Liver (tissue), 9 donors: ENCODE results near the gene NUDT8. TPM values are rescaled to one million over a fixed set of nuclear protein-coding genes. Genes with fewer than 3 reads are reported as not detected.

Experiments
- DNase-seq: peaks from one replicate; pipeline ENCODE4 v3.0.0-alpha.2; 2017; ENCODE audit warnings: low spot score
- H3K27ac ChIP-seq, 2 donors: one replicate each; pipeline ENCODE4 v1.7.0; 2013; ENCODE audit warnings: inconsistent platforms in 2 of 2, low read length in 2 of 2, control low read depth in 1 of 2, low read depth in 1 of 2, mild to moderate bottlenecking in 1 of 2
- H3K27me3 ChIP-seq, 4 donors: one replicate each; pipeline versions ENCODE4 v1.6.1 to v1.7.0; 2013; ENCODE audit warnings: low read length in 3 of 4, inconsistent platforms in 1 of 4, mild to moderate bottlenecking in 1 of 4, moderate library complexity in 1 of 4; ENCODE audit not compliant: control insufficient read depth in 4 of 4, insufficient read depth in 4 of 4
- H3K36me3 ChIP-seq, 4 donors: one replicate each; pipeline versions ENCODE4 v1.6.1 to v1.7.0; 2013; ENCODE audit warnings: low read length in 3 of 4, mild to moderate bottlenecking in 3 of 4, low read depth in 1 of 4, moderate library complexity in 1 of 4; ENCODE audit not compliant: control insufficient read depth in 4 of 4, insufficient read depth in 3 of 4
- H3K4me1 ChIP-seq, 4 donors: one replicate each; pipeline versions ENCODE4 v1.6.1 to v1.7.0; 2013; ENCODE audit warnings: low read length in 3 of 4, mild to moderate bottlenecking in 3 of 4, moderate library complexity in 1 of 4; ENCODE audit not compliant: control insufficient read depth in 4 of 4, insufficient read depth in 4 of 4
- H3K4me3 ChIP-seq, 3 donors: one replicate each; pipeline versions ENCODE4 v1.6.1 to v1.7.0; 2013; ENCODE audit warnings: low read length in 3 of 3, control low read depth in 1 of 3, low read depth in 1 of 3, mild to moderate bottlenecking in 1 of 3
- H3K9ac ChIP-seq, 2 donors: one replicate each; pipeline ENCODE4 v1.7.0; 2013; ENCODE audit warnings: low read length in 2 of 2, mild to moderate bottlenecking in 2 of 2, moderate library complexity in 2 of 2, control low read depth in 1 of 2, low read depth in 1 of 2
- H3K9me3 ChIP-seq, 4 donors: one replicate each; pipeline versions ENCODE4 v1.6.1 to v1.7.0; 2013; ENCODE audit warnings: low read length in 3 of 4; ENCODE audit not compliant: control insufficient read depth in 4 of 4
- EGR1 ChIP-seq, 2 donors: IDR thresholded peaks; 2 replicates each; pipeline ENCODE4 v1.6.1; 2016 to 2018; ENCODE audit warnings: antibody characterized with exemption in 2 of 2, low read depth in 2 of 2
- FOXA1 ChIP-seq: IDR thresholded peaks from 2 replicates; pipeline ENCODE4 v1.6.1; 2016; ENCODE audit warnings: antibody characterized with exemption
- FOXA2 ChIP-seq: IDR thresholded peaks from 2 replicates; pipeline ENCODE4 v1.6.1; 2016; ENCODE audit warnings: antibody characterized with exemption
- GABPA ChIP-seq, 2 donors: IDR thresholded peaks in 1 of 2; conservative IDR thresholded peaks in 1 of 2; 2 replicates each; pipeline ENCODE4 v1.6.1; 2016; ENCODE audit warnings: antibody characterized with exemption in 2 of 2, mild to moderate bottlenecking in 1 of 2, moderate library complexity in 1 of 2
- HNF4A ChIP-seq, 2 donors: conservative IDR thresholded peaks; 2 replicates each; pipeline ENCODE4 v1.6.1; 2016; ENCODE audit warnings: antibody characterized with exemption in 2 of 2, mild to moderate bottlenecking in 2 of 2
- HNF4G ChIP-seq: IDR thresholded peaks from 2 replicates; pipeline ENCODE4 v1.6.1; 2016; ENCODE audit warnings: antibody characterized with exemption
- JUND ChIP-seq, 2 donors: IDR thresholded peaks; 2 replicates each; pipeline ENCODE4 v1.6.1; 2016; ENCODE audit warnings: antibody characterized with exemption in 2 of 2
- NR2F2 ChIP-seq: IDR thresholded peaks from 2 replicates; pipeline ENCODE4 v1.6.1; 2016; ENCODE audit warnings: antibody characterized with exemption
- RAD21 ChIP-seq, 2 donors: IDR thresholded peaks; 2 replicates each; pipeline ENCODE4 v1.6.1; 2016; ENCODE audit warnings: antibody characterized with exemption in 2 of 2, mild to moderate bottlenecking in 2 of 2
- RXRA ChIP-seq, 2 donors: IDR thresholded peaks; 2 replicates each; pipeline ENCODE4 v1.6.1; 2017 to 2018; ENCODE audit warnings: antibody characterized with exemption in 2 of 2, mild to moderate bottlenecking in 1 of 2
- SP1 ChIP-seq: IDR thresholded peaks from 2 replicates; pipeline ENCODE4 v1.6.1; 2018; ENCODE audit warnings: antibody characterized with exemption, mild to moderate bottlenecking
- TAF1 ChIP-seq: conservative IDR thresholded peaks from 2 replicates; pipeline ENCODE4 v1.6.1; 2016; ENCODE audit warnings: antibody characterized with exemption, mild to moderate bottlenecking
- YY1 ChIP-seq: IDR thresholded peaks from 2 replicates; pipeline ENCODE4 v1.6.1; 2016; ENCODE audit warnings: antibody characterized with exemption, mild to moderate bottlenecking
- WGBS: extraction: QIAGEN DNeasy Blood & Tissue Kit; methylation state at CpG from one replicate; pipeline ENCODE4 v1.1.7; 2013; 5-methylcytosine and 5-hydroxymethylcytosine counted together
- polyA plus RNA-seq, 2 donors: library from polyadenylated mRNA; stranded (reverse) in 1 of 2; unstranded in 1 of 2; fragments of 200-250 nt in 1 of 2; fragments of >200 nt in 1 of 2; fragmentation: Nextera tagmentation in 1 of 2; extraction: Ambion mirVana in 1 of 2; gene quantifications; one replicate each; pipeline versions ENCODE4 v1.2.1 to v1.2.3, GENCODE V29; 2013 to 2015
- total RNA-seq, 2 donors: library from RNA; depleted of rRNA; stranded (reverse); fragments of >200 nt; gene quantifications; one replicate each; pipeline ENCODE4 v1.2.3, GENCODE V29; 2014
- TF ChIP-seq, protein P1 (sequence below): IDR thresholded peaks from 2 replicates; pipeline ENCODE4 v1.6.1; 2016; ENCODE audit warnings: antibody characterized with exemption, mild to moderate bottlenecking
- TF ChIP-seq, protein P2 (sequence below): IDR thresholded peaks from 2 replicates; pipeline ENCODE4 v1.6.1; 2016; ENCODE audit warnings: antibody characterized with exemption
- TF ChIP-seq, protein P3 (sequence below): IDR thresholded peaks from 2 replicates; pipeline ENCODE4 v1.6.1; 2016; ENCODE audit warnings: antibody characterized with exemption
- TF ChIP-seq, protein P4 (sequence below): IDR thresholded peaks from 2 replicates; pipeline ENCODE4 v1.6.1; 2016; ENCODE audit warnings: antibody characterized with exemption
- TF ChIP-seq, protein P5 (sequence below): fragments of 150-350 bp; IDR thresholded peaks from 2 replicates; pipeline ENCODE4 v1.5.1; 2017; ENCODE audit warnings: improper control_type of control experiment, low read depth, low read length; ENCODE audit not compliant: missing input control
- donor health status: healthy.
- donor health status: healthy.
- donor health status: healthy.
- donor health status: healthy.
- donor health status: healthy.

NUDT8 gene
- total and polyA plus RNA-seq, 4 donors: 19.5 to 66.9 (median 24.4) TPM

DNA sequence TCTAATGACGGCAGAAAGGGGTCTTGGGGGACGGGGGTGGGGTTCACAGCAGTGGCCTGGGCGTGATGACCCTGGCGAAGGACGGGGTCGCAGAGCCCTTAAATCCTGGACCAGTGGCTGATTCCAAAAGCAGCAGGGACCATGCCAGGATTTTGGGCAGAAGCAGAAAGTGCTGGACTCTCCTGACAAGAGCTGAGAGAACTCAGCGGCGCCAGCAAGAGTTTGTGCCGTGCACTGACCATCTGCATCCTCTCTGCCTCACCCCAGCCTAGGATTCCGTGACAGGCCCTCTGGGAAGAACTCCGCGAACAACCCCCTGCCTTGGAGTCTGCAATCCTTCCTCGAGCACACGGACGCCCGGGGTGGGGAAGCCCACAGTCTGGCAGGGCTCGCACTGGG lies 23.6 kb downstream of the NUDT8 start:
- Histone ChIP-seq H3K9me3 (no peaks in the 10 kb centered on the region), H3K9ac (peak overlapping the region; percentile 23 to 62), H3K27ac (no peak overlapping the region), H3K27me3 (no peaks in the 10 kb centered on the region), H3K4me3 (peak overlapping the region; percentile 86 to 93 (median 87)), H3K36me3 (peaks cover 5 to 19% (median 11%) of the 10 kb centered on the region in 4 donors), H3K4me1 (peaks cover 10 to 24% (median 17%) of the 10 kb centered on the region in 4 donors)
- TF ChIP-seq, protein P1, sequence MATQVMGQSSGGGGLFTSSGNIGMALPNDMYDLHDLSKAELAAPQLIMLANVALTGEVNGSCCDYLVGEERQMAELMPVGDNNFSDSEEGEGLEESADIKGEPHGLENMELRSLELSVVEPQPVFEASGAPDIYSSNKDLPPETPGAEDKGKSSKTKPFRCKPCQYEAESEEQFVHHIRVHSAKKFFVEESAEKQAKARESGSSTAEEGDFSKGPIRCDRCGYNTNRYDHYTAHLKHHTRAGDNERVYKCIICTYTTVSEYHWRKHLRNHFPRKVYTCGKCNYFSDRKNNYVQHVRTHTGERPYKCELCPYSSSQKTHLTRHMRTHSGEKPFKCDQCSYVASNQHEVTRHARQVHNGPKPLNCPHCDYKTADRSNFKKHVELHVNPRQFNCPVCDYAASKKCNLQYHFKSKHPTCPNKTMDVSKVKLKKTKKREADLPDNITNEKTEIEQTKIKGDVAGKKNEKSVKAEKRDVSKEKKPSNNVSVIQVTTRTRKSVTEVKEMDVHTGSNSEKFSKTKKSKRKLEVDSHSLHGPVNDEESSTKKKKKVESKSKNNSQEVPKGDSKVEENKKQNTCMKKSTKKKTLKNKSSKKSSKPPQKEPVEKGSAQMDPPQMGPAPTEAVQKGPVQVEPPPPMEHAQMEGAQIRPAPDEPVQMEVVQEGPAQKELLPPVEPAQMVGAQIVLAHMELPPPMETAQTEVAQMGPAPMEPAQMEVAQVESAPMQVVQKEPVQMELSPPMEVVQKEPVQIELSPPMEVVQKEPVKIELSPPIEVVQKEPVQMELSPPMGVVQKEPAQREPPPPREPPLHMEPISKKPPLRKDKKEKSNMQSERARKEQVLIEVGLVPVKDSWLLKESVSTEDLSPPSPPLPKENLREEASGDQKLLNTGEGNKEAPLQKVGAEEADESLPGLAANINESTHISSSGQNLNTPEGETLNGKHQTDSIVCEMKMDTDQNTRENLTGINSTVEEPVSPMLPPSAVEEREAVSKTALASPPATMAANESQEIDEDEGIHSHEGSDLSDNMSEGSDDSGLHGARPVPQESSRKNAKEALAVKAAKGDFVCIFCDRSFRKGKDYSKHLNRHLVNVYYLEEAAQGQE: no peak
- TF ChIP-seq, protein P2, sequence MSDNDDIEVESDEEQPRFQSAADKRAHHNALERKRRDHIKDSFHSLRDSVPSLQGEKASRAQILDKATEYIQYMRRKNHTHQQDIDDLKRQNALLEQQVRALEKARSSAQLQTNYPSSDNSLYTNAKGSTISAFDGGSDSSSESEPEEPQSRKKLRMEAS: no peak
- no peak for TF ChIP-seq TAF1
- TF ChIP-seq JUND (IDR thresholded peaks at IDR 0.05): no peak
- TF ChIP-seq HNF4A (conservative IDR thresholded peaks at IDR 0.05): no peak
- TF ChIP-seq RAD21 (IDR thresholded peaks at IDR 0.05): no peak
- TF ChIP-seq, protein P3, sequence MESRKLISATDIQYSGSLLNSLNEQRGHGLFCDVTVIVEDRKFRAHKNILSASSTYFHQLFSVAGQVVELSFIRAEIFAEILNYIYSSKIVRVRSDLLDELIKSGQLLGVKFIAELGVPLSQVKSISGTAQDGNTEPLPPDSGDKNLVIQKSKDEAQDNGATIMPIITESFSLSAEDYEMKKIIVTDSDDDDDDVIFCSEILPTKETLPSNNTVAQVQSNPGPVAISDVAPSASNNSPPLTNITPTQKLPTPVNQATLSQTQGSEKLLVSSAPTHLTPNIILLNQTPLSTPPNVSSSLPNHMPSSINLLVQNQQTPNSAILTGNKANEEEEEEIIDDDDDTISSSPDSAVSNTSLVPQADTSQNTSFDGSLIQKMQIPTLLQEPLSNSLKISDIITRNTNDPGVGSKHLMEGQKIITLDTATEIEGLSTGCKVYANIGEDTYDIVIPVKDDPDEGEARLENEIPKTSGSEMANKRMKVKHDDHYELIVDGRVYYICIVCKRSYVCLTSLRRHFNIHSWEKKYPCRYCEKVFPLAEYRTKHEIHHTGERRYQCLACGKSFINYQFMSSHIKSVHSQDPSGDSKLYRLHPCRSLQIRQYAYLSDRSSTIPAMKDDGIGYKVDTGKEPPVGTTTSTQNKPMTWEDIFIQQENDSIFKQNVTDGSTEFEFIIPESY: no peak
- TF ChIP-seq GABPA (IDR thresholded peaks at IDR 0.05 in 1 of 2, conservative IDR thresholded peaks at IDR 0.05 in 1 of 2): no peak
- TF ChIP-seq, protein P4, sequence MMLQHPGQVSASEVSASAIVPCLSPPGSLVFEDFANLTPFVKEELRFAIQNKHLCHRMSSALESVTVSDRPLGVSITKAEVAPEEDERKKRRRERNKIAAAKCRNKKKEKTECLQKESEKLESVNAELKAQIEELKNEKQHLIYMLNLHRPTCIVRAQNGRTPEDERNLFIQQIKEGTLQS: no peak
- TF ChIP-seq, protein P5, sequence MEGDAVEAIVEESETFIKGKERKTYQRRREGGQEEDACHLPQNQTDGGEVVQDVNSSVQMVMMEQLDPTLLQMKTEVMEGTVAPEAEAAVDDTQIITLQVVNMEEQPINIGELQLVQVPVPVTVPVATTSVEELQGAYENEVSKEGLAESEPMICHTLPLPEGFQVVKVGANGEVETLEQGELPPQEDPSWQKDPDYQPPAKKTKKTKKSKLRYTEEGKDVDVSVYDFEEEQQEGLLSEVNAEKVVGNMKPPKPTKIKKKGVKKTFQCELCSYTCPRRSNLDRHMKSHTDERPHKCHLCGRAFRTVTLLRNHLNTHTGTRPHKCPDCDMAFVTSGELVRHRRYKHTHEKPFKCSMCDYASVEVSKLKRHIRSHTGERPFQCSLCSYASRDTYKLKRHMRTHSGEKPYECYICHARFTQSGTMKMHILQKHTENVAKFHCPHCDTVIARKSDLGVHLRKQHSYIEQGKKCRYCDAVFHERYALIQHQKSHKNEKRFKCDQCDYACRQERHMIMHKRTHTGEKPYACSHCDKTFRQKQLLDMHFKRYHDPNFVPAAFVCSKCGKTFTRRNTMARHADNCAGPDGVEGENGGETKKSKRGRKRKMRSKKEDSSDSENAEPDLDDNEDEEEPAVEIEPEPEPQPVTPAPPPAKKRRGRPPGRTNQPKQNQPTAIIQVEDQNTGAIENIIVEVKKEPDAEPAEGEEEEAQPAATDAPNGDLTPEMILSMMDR: no peak
- TF ChIP-seq FOXA1: no peak
- TF ChIP-seq YY1: no peak
- no peak for DNase-seq
- WGBS: 42% methylated on average over 17 of the region's 17 CpGs

DNA sequence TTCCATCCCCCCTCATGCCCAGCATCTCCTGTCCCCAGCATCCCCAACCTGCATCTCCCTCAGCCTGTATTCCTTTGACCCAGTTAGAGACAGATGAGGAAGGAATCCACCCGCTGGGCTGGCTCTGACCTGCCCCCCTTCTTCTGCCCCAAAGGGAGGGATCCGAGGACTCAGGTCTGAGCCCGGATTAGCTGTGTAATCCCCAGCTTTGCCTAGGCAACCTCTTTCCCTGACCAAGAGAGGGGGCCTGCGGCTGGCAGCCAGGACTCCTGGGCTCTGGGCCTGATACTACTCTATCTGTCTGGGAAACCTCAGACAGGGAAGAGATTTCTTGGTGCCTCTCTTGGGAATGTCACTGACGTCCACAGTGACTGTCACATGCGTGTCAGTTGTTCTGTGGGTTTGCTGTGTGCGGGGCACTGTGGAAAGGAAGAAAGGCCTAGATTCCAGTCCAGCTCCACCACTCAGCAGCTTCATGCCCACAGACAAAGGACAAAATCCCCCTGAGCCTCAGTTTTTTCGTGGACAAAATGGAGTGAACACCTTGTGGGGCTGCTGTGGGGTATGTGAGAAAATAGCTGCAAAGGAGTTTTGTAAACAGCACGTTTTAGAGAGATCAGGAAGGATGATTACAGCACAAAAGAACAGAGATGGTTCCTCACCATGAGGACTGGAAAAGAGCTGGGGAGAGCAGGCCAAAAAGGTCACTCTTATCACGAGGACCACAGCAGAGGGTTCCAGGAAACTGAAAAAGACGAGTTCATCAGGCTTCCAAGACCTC lies 24.3 kb downstream of the NUDT8 start:
- Histone ChIP-seq H3K27ac (no peak overlapping the region), H3K27me3 (no peaks in the 10 kb centered on the region), H3K4me1 (peaks cover 10 to 24% (median 17%) of the 10 kb centered on the region in 4 donors), H3K9me3 (no peaks in the 10 kb centered on the region), H3K9ac (no peak overlapping the region), H3K36me3 (peaks cover 1 to 12% (median 7%) of the 10 kb centered on the region in 4 donors), H3K4me3 (no peak overlapping the region)
- 79% methylated on average over 11 of the region's 11 CpGs for WGBS
- DNase-seq: no peak
- no peak for TF ChIP-seq TAF1
- TF ChIP-seq, protein P2: no peak
- no peak for TF ChIP-seq NR2F2
- no peak for TF ChIP-seq FOXA1
- TF ChIP-seq SP1: no peak
- no peak for TF ChIP-seq RXRA (IDR thresholded peaks at IDR 0.05)
- TF ChIP-seq FOXA2: no peak
- TF ChIP-seq RAD21 (IDR thresholded peaks at IDR 0.05): no peak
- TF ChIP-seq, protein P4: no peak
- no peak for TF ChIP-seq HNF4A (conservative IDR thresholded peaks at IDR 0.05)
- no peak for TF ChIP-seq GABPA (IDR thresholded peaks at IDR 0.05 in 1 of 2, conservative IDR thresholded peaks at IDR 0.05 in 1 of 2)
- no peak for TF ChIP-seq YY1
- TF ChIP-seq, protein P3: no peak
- no peak for TF ChIP-seq JUND (IDR thresholded peaks at IDR 0.05)
- TF ChIP-seq EGR1 (IDR thresholded peaks at IDR 0.05; ENCODE audit: low read depth in 2 of 2): no peak
- no peak for TF ChIP-seq HNF4G
